ENCODE data around the gene TIGD1.
"Not testable (repeated sequence)": the region's sequence is repeated elsewhere in the genome, so short reads cannot be mapped to it uniquely, and the experiment has no call there.

Gene TIGD1

DNA sequence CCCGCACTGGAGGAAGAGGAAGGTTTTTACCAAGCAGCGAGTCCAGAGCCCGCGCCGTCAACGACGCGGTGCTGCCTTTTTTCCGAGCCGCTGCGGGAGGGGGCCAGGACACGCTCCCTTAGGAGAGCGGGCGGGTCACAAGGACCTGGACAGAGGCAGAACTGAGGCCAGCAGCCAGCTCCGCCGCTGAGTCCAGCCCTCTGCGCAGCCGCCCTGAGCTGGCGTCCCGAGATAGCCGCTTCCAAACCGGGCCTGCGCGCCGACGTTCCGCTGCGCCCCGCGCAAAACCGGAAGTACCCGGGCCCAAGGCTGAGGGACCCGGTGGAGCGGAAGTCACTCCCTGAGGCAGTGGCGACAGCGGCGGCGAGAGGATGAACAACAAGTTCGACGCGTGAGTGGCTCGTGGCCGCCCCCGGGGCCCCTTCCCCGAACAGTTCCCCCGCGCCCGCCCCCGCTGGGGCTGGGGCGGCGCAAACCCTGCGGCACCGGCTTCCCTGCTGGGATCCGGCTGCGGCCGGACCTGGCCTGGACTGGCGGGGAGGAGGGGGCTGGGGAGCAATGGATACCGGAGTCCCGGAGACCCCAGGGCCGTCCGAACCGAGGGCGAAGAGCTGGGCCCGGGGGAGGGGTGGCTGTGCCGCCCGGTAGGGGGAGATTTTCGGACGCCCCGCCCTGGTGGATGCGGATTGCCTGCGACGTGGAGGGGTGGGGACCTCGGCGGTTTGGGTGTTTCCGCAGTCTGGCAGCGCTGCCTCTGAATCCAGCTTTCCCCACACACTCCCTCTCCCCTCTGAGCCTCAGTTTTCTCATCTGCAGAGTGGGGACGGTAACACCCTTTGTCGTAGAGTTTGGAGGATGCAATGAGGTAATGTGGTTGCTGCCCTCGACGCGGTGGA is at the start of gene TIGD1, which contains the start of gene EIF4E2:
Gene TIGD1 (minus strand): TSS at position 204 of the 896 bp plus-strand sequence. CDS start 675 bp downstream, outside the sequence.
Gene EIF4E2 (plus strand): TSS at position 336 of the 896 bp plus-strand sequence. CDS start 36 bp downstream, at position 372.
- DNase-seq: peak; percentile 95

DNA sequence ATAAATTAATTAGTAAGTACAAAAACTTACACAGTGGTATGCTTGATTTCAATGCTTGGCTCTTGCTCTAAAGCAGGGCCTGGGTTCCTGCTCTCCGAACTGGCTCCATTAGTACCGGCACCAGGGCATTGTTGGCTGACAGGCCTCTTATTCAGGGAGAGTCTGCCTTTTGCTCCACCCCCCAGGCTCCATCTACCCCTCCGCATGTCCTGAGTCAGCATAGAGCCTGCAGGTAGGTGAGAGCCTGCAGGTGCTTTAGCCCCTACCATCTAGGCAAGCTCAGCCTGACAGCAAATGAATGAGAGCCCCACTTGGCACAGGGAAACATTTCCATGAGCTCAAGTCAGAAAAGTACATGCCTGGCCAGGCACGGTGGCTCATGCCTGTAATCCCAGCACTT is 47.9 kb upstream of the TIGD1 start:
- DNase-seq: no peak

DNA sequence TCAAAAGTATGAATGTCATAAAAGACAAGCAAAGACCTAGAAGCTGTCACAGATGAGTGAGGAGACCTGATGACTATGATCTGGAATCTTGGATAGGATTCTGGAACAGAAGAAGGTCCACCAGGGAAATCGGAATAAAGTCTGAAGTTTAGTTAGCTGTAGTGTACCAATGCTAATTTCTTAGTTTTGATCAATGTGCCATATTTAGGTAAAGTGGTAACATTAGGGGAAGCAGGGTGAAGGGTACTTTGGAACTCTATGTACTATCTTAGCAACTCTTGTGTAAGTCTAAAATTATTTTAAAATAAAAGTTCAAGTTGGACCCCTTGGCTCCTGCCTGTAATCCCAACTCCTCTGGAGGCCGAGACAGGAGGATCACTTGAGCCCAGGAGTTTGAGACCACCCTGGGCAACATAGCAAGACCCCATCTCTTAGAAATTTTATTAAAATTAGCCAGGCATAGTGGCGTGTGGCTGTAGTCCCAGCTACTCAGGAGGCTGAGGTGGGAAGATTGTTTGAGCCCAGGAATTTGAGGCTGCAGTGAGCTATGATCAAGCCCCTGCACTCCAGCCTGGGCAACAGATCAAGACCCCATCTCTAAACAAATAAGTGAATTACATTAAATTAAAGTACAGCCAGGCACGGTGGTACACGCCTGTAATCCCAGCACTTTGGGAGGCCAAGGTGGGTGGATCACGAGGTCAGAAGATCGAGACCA is 47.2 kb upstream of the TIGD1 start:
- DNase-seq: no peak

DNA sequence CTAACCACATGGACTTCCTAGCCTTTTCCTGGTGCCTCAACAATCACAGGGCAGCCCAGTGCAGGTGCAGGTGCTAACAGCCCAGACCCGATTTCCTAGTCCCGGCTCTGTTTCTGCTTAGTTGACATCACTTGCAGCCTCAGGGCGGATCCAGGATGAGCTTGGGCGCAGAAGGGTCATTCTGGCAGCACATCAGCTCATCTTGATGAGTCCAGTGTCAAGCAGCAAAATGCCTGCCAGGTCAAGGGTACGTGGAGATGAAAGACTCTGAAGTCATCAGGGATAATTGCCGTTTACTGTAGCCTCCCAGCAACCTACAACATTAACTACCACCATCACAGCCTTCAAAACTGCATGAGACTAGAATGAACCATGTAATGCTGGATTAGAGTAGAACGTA is 43.6 kb upstream of the TIGD1 start:
- DNase-seq: no peak

DNA sequence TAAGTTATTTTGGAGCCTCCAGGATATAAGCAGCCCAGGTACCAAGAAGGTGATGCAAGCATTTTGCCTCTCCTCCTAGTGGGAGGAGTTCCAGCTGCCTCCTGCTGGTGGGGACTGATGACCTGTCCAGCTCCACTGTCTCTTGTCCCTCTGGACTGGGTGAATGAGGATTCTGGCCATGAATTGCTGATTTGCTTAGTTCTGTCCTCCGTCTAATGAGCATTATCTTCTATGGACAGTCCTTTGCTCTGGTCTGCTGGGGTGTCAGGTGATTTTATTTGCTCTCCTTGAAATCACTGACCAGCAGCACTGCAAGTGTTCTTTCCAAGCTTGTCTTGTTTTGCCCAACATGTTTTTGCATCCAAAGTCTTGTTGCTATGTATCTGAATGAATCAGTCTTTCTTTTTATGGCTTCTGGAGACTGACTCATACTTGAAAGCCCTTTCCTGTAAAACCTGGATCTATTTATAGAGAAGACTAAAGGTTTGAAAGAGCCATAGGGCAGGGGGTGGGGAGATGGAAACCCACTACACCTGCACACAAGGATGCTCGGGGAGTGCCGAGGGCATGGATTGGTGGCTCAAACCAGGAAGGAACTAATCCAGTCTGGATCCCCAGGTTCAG is 42.5 kb upstream of the TIGD1 start:
- DNase-seq: peak; percentile 59

DNA sequence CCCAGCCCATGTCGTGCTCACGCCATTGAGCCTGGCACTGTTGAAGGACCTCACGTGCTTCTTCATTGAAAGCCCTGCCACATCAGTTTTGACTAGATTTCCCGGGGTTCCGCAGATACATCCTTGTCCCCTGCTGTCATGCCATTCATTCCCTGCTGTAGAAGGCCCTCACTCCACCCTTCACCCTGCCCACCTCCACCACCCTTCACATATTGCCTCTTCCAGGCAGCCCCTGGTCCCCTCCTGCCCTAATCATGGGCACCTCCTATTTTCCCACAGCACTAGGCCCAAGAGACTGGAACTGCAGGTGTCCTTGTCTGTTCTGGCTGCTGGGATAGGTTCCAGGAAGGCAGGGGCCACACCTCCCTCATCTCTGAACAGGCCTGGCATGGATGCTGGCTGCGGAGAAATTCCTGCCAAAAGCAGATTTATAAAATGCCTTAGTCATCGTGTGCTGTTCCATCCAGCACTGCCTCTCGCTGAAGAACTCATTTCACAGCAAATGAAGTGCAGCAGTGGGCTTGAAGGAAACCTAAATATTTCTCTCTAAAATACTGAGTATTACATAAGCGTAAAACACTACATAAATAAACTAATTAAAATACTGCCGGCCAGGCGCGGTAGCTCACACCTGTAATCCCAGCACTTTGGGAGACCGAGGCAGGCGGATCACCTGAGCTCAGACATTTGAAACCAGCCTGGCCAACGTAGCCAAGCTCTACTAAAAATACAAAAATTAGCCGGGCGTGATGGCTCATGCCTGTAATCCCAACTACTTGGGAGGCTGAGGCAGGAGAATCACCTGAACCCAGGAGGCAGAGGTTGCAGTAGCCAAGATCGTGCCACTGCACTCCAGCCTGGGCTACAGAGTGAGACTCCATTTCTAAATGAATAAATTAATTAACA is 38.6 kb upstream of the TIGD1 start:
- DNase-seq: peak; percentile 57

DNA sequence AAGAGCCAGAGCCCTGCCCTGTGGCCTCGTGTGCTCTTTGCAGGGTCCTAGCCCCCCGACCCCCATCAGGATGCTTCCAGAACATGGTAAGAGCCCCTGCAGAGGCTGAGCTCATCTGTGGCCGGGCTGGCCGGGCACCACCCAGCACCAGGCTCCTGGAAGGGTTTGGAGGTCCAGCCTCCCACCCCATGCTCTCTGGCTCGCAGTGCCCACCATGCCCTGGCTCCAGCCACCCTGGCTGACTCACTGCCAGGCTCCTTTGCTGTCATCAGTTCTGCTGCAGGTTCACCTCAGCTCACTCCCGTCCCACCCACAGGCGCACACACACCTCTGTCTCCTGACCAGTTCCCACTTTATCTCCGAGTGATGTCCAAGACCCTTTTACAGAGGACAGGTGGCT is 37.7 kb upstream of the TIGD1 start:
- no peak for DNase-seq

DNA sequence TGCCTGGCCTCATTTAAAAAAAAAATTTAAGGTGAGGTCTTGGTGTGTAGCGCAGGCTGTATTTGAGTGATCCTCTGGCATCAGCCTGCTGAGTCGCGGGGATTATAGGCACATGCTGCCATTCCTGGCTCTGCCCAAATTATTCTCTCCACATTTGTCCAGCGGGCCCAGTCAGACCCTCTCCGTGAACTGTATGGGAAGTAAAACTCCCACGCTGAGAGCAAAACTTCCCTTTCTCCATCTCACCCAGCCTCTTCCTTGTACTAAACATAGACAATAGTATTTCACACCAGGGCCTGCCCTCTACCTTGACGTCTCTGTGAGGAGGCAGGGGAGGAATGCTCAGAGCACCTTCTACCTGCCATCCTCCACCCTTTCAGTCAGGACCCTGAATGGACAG is 37.2 kb upstream of the TIGD1 start:
- DNase-seq: no peak

DNA sequence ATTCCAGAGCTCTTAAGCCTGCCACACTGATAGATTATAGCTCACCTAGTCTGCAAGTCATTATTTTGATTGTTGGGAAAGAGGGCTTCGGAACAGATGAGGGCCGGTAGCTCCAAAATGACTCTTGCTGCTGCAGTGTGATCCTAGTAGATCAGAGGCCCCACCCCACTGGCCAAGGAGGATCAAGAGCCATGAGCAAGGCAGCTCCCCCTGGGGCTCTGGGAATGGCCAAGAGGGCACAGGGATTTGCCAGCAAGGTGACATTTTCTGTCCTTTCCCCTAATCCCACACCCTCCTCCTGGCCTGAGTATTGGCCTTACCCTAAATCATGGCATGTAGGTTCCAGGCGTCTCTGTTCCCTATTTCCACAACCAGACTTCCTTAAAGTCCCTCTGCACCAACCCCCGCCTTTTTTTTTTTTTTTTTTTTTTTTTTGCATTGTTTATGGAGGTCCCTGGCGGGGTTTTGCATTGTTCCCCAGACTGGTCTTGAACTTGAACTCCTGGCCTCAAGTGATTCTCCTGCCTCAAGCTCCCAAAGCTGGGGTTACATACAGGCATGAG is 36.7 kb upstream of the TIGD1 start:
- no peak for DNase-seq

DNA sequence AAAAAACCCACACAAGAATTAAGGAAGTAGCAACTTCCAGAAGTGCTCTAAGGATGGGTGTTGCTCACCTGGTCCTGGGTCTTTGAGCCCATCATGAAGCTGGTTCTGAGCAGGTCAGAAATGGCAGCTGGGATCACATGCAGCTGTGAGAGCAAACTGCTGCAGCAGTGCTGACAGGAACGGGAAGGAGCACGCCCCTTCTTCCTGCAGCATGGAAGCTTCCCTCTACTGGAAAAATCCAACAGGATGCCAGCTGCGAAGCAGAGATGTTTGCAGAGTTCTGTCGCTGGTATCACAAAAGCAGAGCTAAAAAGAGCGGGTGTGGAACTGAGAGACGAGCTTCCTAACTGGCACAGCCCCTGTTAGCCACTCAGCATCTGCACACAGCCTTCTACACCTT is 33.9 kb upstream of the TIGD1 start:
- DNase-seq: no peak

DNA sequence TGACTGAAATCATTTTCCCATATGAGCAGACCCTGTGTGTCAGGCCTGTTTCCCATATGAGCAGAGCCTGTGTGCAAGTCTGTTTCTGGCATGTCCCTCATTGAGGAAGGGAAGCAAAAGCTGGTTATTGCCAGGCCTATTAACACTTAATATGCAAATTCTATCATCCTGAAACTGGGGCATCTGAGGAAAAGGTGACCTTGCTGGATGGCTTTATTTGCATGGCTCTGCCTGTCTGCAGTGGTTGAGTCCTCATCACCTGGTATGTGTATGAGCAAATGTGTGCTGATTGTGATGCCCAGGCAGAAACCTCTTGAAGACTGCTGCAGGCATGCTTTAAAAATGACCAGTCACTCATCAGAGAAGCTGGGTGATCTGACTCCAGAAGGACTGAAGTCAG is 31.4 kb upstream of the TIGD1 start:
- DNase-seq: no peak

DNA sequence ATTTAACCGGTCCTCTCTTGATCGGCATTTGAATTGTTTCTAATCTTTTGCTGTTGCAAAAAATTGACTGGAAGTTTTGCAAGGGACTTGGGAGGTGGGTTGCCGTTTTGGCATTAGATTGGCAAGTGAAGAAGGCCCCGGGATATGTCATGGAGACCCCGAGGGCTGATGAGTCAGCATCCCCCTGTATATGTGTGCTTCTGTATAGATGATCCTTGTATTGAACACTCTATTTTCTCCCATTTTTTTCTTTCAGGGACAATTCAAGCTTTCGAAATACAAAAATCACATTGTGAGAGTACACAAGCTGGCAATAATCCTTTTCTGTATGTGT is 30.3 kb upstream of the TIGD1 start:
- DNase-seq: no peak

DNA sequence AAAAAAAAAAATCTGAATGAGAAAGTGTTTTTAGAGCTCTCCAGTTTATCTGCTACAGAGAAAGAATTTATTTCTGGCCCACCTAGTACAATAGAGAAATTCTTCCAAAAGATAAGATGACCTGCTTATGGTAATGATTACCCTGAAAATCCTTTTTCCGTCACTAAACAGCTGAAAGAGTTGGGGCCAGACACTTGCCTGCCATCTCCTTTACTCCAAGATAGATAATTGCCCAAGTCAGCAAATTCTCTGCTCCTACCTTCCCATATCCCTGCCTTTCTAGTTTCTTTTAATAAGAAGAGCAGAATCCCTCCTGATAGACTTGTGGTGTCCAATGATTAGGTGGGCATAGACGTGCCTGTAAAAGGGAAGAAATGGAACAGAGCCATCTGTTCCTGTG is 28.3 kb upstream of the TIGD1 start:
- no peak for DNase-seq

DNA sequence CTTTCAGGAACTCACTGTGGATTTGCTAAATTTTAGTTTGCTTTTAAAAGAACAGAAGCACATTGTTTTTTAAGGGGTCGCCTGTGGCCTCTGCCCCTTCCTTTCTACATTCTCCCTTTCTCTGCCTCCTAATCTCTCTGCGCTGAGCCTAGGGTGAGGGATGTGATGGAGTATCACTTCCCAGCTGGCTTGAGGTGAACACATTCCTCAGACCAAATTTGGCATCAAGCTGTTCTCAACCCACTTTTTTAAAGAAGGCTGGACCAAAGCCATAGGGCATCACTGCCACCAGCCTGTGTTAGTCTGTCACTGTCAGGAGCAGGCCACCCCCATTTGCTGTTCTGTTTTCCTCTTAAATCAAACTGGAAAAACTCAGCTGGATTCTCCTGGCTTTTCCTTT is 27.5 kb upstream of the TIGD1 start:
- no peak for DNase-seq

DNA sequence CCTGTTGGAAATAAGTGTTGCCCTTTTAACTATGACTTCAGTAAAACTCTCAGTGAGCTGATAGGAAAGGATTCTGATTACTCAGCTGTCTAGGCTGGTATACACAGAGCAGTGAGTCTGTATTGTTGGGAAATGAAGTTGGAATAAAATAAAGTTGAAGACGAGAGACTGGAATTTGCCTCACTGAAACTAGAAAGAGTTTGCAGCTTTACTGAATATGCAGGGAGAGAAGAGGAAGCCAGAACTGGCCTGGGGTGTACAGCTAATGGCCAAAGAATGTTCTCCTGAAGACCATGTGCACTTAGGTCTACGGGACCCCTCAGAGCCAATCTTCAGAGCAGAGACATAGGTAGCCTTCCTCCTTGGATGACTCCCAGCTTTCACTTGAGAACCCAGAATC is 26.6 kb upstream of the TIGD1 start:
- DNase-seq: peak; percentile 36

DNA sequence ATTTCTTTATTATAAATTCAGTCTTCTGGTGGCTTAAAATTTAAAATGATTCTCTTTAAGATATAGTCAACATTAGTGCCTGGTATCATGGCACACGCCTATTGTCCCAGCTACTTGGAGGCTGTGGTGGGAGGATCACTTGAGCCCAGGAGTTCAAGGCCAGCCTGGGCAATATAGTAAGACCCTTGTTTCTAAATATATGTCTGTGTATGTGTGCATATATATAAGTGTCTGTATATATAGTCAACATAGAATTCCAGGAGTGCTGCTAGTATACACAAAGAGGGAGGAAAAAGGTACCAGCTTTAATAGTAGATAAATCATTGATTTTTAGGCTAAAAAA is 25.0 kb upstream of the TIGD1 start:
- DNase-seq: no peak

DNA sequence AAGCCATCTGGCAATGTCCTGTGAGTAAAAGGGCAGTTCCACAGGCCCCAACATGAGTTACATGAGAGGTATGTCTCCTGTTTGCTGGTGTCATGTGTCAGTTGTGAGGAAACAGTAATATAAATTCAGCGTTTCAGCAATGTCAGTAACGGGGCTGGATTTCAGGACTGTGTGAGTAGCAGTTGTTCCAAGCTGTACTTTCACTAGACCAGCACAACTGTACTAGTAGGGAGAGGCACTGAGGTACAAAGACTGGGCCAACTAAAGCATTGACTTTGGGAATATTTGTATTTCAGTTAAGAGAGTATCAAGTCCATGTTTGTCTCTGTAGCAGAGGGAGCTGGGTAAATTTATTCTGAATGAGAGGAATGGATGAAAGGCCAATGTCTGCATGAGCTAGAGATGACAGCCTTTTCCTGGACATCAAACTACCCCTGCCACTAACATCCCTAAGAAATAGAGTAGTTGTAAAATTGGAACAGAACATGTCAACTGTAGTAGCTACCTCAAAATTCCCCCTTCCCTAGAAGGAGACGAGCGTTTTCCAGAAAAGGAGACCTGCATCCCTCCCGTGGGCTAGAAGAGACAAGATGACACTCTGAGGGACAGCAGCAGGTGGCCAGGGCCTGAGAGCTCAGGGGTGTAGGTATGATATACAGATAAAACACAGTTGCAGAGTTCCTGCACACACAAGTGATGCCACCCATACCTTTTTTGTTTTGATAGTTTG is 24.5 kb upstream of the TIGD1 start:
- DNase-seq: peak; percentile 23

DNA sequence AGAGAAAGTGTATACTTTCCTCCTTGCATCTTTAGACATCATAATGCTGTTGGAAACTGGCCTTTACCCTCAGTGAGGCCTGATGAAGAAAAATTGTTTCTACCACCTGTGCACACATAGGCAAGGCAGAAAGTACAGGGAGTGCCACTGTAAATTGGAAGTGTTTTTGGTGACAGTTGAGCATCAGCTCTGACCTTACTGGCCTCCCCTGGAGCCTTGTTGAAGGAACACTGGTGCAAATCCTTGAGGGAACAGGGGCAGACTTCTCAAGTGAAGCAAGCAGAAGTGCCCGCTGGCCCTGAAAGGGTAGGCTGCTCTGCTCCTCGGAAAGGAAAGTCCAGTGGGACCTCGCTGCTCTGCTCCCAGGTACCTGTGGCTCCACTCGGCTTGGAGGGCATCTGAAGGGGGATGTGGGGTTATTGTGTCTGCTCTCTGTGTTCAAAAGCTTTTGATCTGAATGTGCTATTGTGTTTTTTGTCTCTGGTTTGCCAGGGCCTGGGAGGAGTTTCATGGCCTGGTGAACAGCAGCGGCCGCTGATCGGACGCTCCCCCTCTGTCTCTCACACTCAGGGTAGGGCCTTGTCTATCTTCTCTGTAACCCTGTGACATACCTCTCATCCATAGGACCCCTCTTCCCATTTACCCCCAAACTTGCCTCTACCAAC is 23.5 kb upstream of the TIGD1 start:
- no peak for DNase-seq

DNA sequence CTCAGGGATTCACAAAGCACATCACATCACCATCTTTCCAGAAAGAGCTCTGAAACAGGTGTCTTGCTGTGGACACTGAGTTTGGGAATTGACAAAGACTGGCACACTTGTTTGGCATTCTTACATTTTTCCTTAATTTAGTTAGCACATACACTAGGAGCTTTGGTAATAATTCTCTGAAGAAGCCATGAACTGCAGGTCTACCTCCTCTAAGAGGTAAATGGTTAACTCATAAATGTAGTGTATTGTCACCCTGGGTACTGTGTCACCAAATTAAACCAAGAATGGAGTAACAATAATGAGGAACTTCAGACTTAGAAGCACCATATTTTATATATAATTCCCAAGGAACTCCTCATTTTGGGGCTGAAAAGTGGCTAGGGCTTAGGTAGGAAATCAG is 22.7 kb upstream of the TIGD1 start:
- no peak for DNase-seq

DNA sequence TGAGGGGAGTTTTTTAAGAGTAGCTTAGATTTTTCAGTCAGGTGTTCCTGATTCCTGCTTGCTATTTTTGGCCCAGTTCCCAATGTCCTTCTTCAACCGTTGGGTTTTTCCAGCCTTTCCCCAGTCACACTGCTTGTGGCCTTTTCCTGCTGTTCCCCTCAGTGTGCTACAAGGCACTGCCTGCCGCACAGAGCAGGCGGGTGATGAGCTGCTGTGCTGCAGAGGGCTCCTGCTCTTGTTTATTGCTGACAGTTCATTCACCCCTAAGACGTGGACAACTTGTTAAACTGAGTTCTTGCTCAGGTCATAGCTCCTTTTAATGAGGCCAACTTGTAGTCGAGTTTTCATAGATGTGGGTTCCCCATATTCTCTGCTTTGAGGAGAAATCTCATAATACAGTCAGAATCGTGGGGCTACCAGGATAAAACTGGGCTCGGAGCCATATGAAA is 20.7 kb upstream of the TIGD1 start:
- no peak for DNase-seq

DNA sequence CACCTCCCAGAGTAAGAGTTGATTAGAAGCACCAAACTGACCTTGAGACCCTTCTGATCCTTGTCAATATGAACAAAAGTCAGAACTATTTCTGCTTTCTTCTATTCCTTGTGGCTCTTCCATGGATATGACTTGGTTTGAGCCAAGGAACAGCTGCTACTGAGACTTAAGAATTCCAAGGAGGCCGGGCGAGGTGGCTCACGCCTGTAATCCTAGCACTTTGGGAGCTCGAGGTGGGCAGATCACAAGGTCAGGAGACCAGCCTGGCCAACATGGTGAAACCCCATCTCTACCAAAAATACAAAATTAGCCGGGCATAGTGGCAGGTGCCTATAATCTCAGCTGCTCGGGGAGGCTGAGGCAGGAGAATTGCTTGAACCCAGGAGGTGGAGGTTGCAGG is 20.1 kb upstream of the TIGD1 start:
- DNase-seq: not testable (repeated sequence)

Measured in fibroblast of skin of right biceps (primary cell).